GM23248 (cell line): Measurements from ENCODE around the gene SEMA6A. TPM values are rescaled to one million over a fixed set of nuclear protein-coding genes. Genes with fewer than 3 reads are reported as not detected.

Experiments
- DNase-seq: peaks from one replicate; pipeline ENCODE4 v3.0.0-alpha.2; 2015
- H2AFZ ChIP-seq: fragments of 200-600 bp; sonication (generic); 2 replicates; pipeline ENCODE4 v1.6.1; 2016; ENCODE audit warnings: antibody characterized with exemption
- H3F3A ChIP-seq: fragments of 200-600 bp; sonication (generic); 2 replicates; pipeline ENCODE4 v1.6.1; 2016; ENCODE audit warnings: mild to moderate bottlenecking, antibody characterized with exemption, mixed run types; ENCODE audit not compliant: insufficient read depth
- H3K27ac ChIP-seq: fragments of 200-600 bp; sonication (generic); 2 replicates; pipeline ENCODE4 v1.5.1; 2016; ENCODE audit warnings: mild to moderate bottlenecking
- H3K27me3 ChIP-seq: fragments of 200-600 bp; sonication (generic); replicated peaks from 2 replicates; pipeline ENCODE4 v1.6.1; 2016; ENCODE audit warnings: mild to moderate bottlenecking; ENCODE audit not compliant: insufficient read depth
- H3K36me3 ChIP-seq: fragments of 200-600 bp; sonication (generic); 2 replicates; pipeline ENCODE4 v1.6.1; 2016; ENCODE audit warnings: low read depth, mild to moderate bottlenecking
- H3K4me1 ChIP-seq: fragments of 200-600 bp; sonication (generic); 2 replicates; pipeline ENCODE4 v1.6.1; 2016; ENCODE audit warnings: mild to moderate bottlenecking; ENCODE audit not compliant: insufficient read depth
- H3K4me2 ChIP-seq: fragments of 200-600 bp; sonication (generic); one replicate; pipeline ENCODE4 v1.6.1; 2016; ENCODE audit warnings: mild to moderate bottlenecking; ENCODE audit not compliant: unreplicated experiment
- H3K4me3 ChIP-seq: fragments of 200-600 bp; sonication (generic); 2 replicates; pipeline ENCODE4 v1.5.1; 2016; ENCODE audit warnings: mild to moderate bottlenecking
- H3K79me2 ChIP-seq: fragments of 200-600 bp; sonication (generic); 2 replicates; pipeline ENCODE4 v1.6.1; 2016; ENCODE audit warnings: mild to moderate bottlenecking; ENCODE audit not compliant: insufficient read depth
- H3K9ac ChIP-seq: fragments of 200-600 bp; sonication (generic); 2 replicates; pipeline ENCODE4 v1.6.1; 2016; ENCODE audit warnings: mild to moderate bottlenecking
- H3K9me2 ChIP-seq: fragments of 200-600 bp; sonication (generic); 2 replicates; pipeline ENCODE4 v1.6.1; 2016; ENCODE audit warnings: mixed run types, mild to moderate bottlenecking, moderate library complexity; ENCODE audit not compliant: insufficient read depth
- H3K9me3 ChIP-seq: fragments of 200-600 bp; sonication (generic); one replicate; pipeline ENCODE4 v1.6.1; 2017; ENCODE audit warnings: low read depth
- H4K20me1 ChIP-seq: fragments of 200-600 bp; sonication (generic); 2 replicates; pipeline ENCODE4 v1.6.0; 2016; ENCODE audit not compliant: insufficient read depth
- EZH2 ChIP-seq: fragments of 200-600 bp; sonication (generic); IDR thresholded peaks from 2 replicates; pipeline ENCODE4 v1.6.1; 2018; ENCODE audit warnings: antibody characterized with exemption, mild to moderate bottlenecking; ENCODE audit not compliant: insufficient read depth, poor library complexity, severe bottlenecking
- EZH2phosphoT487 ChIP-seq: fragments of 200-600 bp; sonication (generic); IDR thresholded peaks from 2 replicates; pipeline ENCODE4 v1.6.1; 2018; ENCODE audit warnings: antibody characterized with exemption, moderate library complexity, mild to moderate bottlenecking, low read depth; ENCODE audit not compliant: insufficient read depth
- WGBS, 2 experiments: methylation state at CpG; one replicate each; pipeline ENCODE4 v1.1.6; 2015 to 2017; ENCODE audit warnings: low lambda C conversion rate in 2 of 2, low coverage in 1 of 2; ENCODE audit errors: missing lambda C conversion rate in 2 of 2; 5-methylcytosine and 5-hydroxymethylcytosine counted together
- in situ Hi-C: fragments of 300-500 bp; cut with MboI; formaldehyde crosslinking; loops from 2 replicates; pipeline ENCODE4 v1.15.0; 2020
- polyA plus RNA-seq: library from polyadenylated mRNA; unstranded; fragments of >200 nt; fragmentation: Nextera tagmentation; extraction: Ambion mirVana; gene quantifications from 2 replicates; pipeline ENCODE4 v1.2.1, GENCODE V29; 2016
- total RNA-seq: library from RNA; depleted of rRNA; stranded (reverse); fragments of >200 nt; shearing (Covaris generic); gene quantifications from 2 replicates; pipeline ENCODE4 v1.2.3, GENCODE V29; 2014

SEMA6A gene
- total and polyA plus RNA-seq, 2 experiments from 2014 or later, result under 0.01 to 0.79 TPM

DNA sequence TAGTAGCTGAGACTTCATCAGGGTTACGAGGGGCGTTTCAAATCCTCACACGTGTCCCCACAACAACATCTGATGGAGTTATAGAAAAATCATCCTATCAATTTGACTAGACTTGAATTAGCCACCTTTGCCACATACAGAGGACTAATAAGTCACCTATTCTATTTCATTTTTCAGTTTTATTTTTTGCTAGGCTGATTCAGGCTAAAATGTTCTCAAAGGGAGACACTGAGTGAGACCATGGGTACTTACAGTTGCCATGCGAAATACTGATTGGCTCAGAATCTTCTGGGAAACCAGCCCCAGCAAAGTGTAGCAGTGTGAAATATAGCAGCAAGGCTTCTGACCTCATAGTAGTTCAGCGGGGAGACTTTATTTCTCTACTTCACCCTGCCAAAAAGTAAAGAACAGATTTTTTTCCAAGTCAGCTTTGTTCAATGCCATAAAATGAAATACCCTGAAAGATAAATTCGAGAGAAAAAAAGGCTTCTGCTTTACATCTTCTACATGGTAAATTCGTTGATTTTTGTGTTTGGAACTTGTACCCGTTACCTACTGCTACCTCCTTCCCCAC is 69.9 kb downstream of the SEMA6A start:
- DNase-seq, result no peak
- 82 to 83% methylated on average over 8 of the region's 8 CpGs for WGBS, 2 experiments

DNA sequence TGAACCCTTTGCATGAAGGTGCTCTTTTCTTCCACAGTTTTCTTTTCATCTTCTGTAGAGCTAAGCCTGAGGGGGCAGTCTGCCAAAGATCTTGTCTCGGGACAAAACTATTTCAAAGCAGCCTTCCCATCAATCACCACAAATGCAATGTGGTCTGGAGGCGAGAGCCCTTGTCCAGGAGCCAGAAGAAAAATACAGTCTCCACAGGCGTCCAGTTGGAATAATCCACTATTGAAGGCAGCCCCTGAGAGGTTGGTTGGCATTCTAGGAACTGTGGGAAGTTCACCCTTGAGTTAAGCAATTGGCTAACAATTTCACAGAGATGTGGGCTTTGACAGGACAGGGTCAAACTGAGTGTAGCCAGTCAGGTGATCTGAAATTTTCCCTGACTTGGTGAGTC is 72.0 kb downstream of the SEMA6A start:
- H3K9me2 ChIP-seq, result no peaks in the 10 kb centered on the region
- no peak overlapping the region for H3K4me2 ChIP-seq
- no peak for DNase-seq
- in situ Hi-C loops, result no loop called here
- H3K27ac ChIP-seq, result no peak overlapping the region
- no peaks in the 10 kb centered on the region for H3K4me1 ChIP-seq
- no peaks in the 10 kb centered on the region for H3K79me2 ChIP-seq
- 0 out of 2 replicates have a peak, but pooled peaks cover 4% of the 10 kb centered on the region for H3K27me3 ChIP-seq
- no peaks in the 10 kb centered on the region for H4K20me1 ChIP-seq
- 0 out of 2 replicates have a peak, but pooled peaks cover 4% of the 10 kb centered on the region for H3F3A ChIP-seq
- H3K36me3 ChIP-seq, result no peaks in the 10 kb centered on the region
- 78 to 81% methylated on average over 3 of the region's 3 CpGs for WGBS, 2 experiments
- H3K9me3 ChIP-seq, result no peaks in the 10 kb centered on the region
- TF ChIP-seq EZH2 (no peak), EZH2phosphoT487 (no peak)
- H3K9ac ChIP-seq, result no peak overlapping the region
- no peak overlapping the region for H2AFZ ChIP-seq
- H3K4me3 ChIP-seq, result no peak overlapping the region

More for the DNA sequence above, 69.9 kb downstream of the SEMA6A start:
- Histone ChIP-seq H3K36me3 (no peaks in the 10 kb centered on the region), H3K9ac (no peak overlapping the region), H3K9me3 (no peaks in the 10 kb centered on the region), H4K20me1 (no peaks in the 10 kb centered on the region), H2AFZ (no peak overlapping the region), H3K9me2 (no peaks in the 10 kb centered on the region), H3K79me2 (no peaks in the 10 kb centered on the region), H3F3A (0 out of 2 replicates have a peak, but pooled peaks cover 4% of the 10 kb centered on the region), H3K4me1 (no peaks in the 10 kb centered on the region), H3K4me2 (no peak overlapping the region), H3K4me3 (no peak overlapping the region), H3K27me3 (0 out of 2 replicates have a peak, but pooled peaks cover 4% of the 10 kb centered on the region), H3K27ac (no peak overlapping the region)
- no peak for TF ChIP-seq EZH2
- no peak for TF ChIP-seq EZH2phosphoT487
- in situ Hi-C loops, result no loop called here

GRCh38 chr5:116502138-116502537 is 72.5 kb downstream of the SEMA6A start:
- TF ChIP-seq EZH2 (no peak), EZH2phosphoT487 (no peak)

GRCh38 chr5:116498503-116499048 is 76.0 kb downstream of the SEMA6A start:
- no peak overlapping the region for H3K4me3 ChIP-seq
- H3K4me1 ChIP-seq, result no peaks in the 10 kb centered on the region
- H3K27me3 ChIP-seq, result no peaks in the 10 kb centered on the region; the same call in 1 of the 2 replicates
- H3K4me2 ChIP-seq, result no peak overlapping the region
- no peaks in the 10 kb centered on the region for H3K9me2 ChIP-seq
- no peaks in the 10 kb centered on the region for H3K79me2 ChIP-seq
- no peak for DNase-seq
- in situ Hi-C loops, result no loop called here
- no peaks in the 10 kb centered on the region for H3F3A ChIP-seq
- H3K9ac ChIP-seq, result no peak overlapping the region
- H3K9me3 ChIP-seq, result no peaks in the 10 kb centered on the region
- no peak overlapping the region for H3K27ac ChIP-seq
- H3K36me3 ChIP-seq, result no peaks in the 10 kb centered on the region
- H4K20me1 ChIP-seq, result no peaks in the 10 kb centered on the region
- no peak overlapping the region for H2AFZ ChIP-seq
- 64 to 73% methylated on average over 4 of the region's 4 CpGs for WGBS, 2 experiments
- no peak for TF ChIP-seq EZH2phosphoT487
- TF ChIP-seq EZH2, result no peak

More at GRCh38 chr5:116502138-116502537, 72.5 kb downstream of the SEMA6A start:
- DNase-seq, result no peak
- H3K27me3 ChIP-seq, result 0 out of 2 replicates have a peak, but pooled peaks cover 4% of the 10 kb centered on the region
- no peak overlapping the region for H2AFZ ChIP-seq
- no peaks in the 10 kb centered on the region for H3K79me2 ChIP-seq
- no peaks in the 10 kb centered on the region for H3F3A ChIP-seq
- H3K4me3 ChIP-seq, result no peak overlapping the region
- no peaks in the 10 kb centered on the region for H3K9me2 ChIP-seq
- H3K36me3 ChIP-seq, result no peaks in the 10 kb centered on the region
- no peaks in the 10 kb centered on the region for H3K4me1 ChIP-seq
- H3K4me2 ChIP-seq, result no peak overlapping the region
- WGBS, 2 experiments, result 88 to 94% methylated on average over 4 of the region's 4 CpGs
- in situ Hi-C loops, result no loop called here
- H3K9ac ChIP-seq, result no peak overlapping the region
- no peak overlapping the region for H3K27ac ChIP-seq
- no peaks in the 10 kb centered on the region for H4K20me1 ChIP-seq
- H3K9me3 ChIP-seq, result no peaks in the 10 kb centered on the region
